Osteoblast (primary cell): ENCODE measurements around the gene DFFB. TPM values are rescaled to one million over a fixed set of nuclear protein-coding genes. Genes with fewer than 3 reads are reported as not detected.

Source experiments
- DNase-seq: peaks from one replicate; pipeline ENCODE4 v3.0.0; 2011; ENCODE audit warnings: low spot score, mixed read lengths; ENCODE audit not compliant: insufficient read length; ENCODE audit errors: missing footprints
- H2AFZ ChIP-seq: 2 replicates; pipeline ENCODE4 v1.6.0; 2011; ENCODE audit warnings: mild to moderate bottlenecking, low read length
- H3K27ac ChIP-seq: 2 replicates; pipeline ENCODE4 v1.5.1; 2011; ENCODE audit warnings: mild to moderate bottlenecking, low read depth, low read length, moderate library complexity
- H3K27me3 ChIP-seq: 2 replicates; pipeline ENCODE4 v1.6.0; 2012; ENCODE audit warnings: mild to moderate bottlenecking, control low read depth, inconsistent platforms, low read length, moderate library complexity; ENCODE audit not compliant: insufficient read depth
- H3K36me3 ChIP-seq: 2 replicates; pipeline ENCODE4 v1.5.1; 2011; ENCODE audit warnings: mild to moderate bottlenecking, low read length, control low read depth, moderate library complexity; ENCODE audit not compliant: insufficient read depth
- H3K4me1 ChIP-seq: 2 replicates; pipeline ENCODE4 v1.5.1; 2011; ENCODE audit warnings: mild to moderate bottlenecking, low read length, control low read depth, moderate library complexity; ENCODE audit not compliant: insufficient read depth
- H3K4me2 ChIP-seq: 2 replicates; pipeline ENCODE4 v1.6.0; 2011; ENCODE audit warnings: mild to moderate bottlenecking, low read length; ENCODE audit not compliant: insufficient read depth
- H3K4me3 ChIP-seq: fragments of 200-600 bp; sonication (generic); 3 replicates; pipeline ENCODE4 v1.5.1; 2012; ENCODE audit warnings: mild to moderate bottlenecking, low read length, inconsistent platforms; ENCODE audit not compliant: insufficient read depth
- H3K79me2 ChIP-seq: 2 replicates; pipeline ENCODE4 v1.6.0; 2012; ENCODE audit warnings: mild to moderate bottlenecking, low read length, control low read depth, inconsistent platforms; ENCODE audit not compliant: insufficient read depth
- H3K9me3 ChIP-seq: 2 replicates; pipeline ENCODE4 v1.5.1; 2011; ENCODE audit warnings: low read depth, low read length, control low read depth
- H4K20me1 ChIP-seq: 2 replicates; pipeline ENCODE4 v1.6.0; 2012; ENCODE audit warnings: mild to moderate bottlenecking, low read length, control low read depth; ENCODE audit not compliant: insufficient read depth
- CTCF ChIP-seq: IDR thresholded peaks from 2 replicates; pipeline ENCODE4 v1.5.1; 2011; ENCODE audit warnings: mild to moderate bottlenecking, low read depth, low read length, moderate library complexity; ENCODE audit errors: extremely low read depth
- total RNA-seq: library from RNA; depleted of rRNA; stranded (reverse); fragments of >200 nt; gene quantifications from 2 replicates; pipeline ENCODE4 v1.2.3, GENCODE V29; 2012

DFFB gene
- total RNA-seq, 1 donor = 5.1 TPM

- H3K4me3 ChIP-seq = no peak overlapping the region
- no peak for TF ChIP-seq CTCF
- peaks cover 38% of the 10 kb centered on the region for H3K36me3 ChIP-seq
- no peaks in the 10 kb centered on the region for H3K9me3 ChIP-seq
- no peak for DNase-seq
- no peaks in the 10 kb centered on the region for H4K20me1 ChIP-seq
- H2AFZ ChIP-seq = no peak overlapping the region
- no peak overlapping the region for H3K27ac ChIP-seq
- no peaks in the 10 kb centered on the region for H3K27me3 ChIP-seq
- no peaks in the 10 kb centered on the region for H3K79me2 ChIP-seq
- H3K4me1 ChIP-seq = no peaks in the 10 kb centered on the region
- no peak overlapping the region for H3K4me2 ChIP-seq
These were observed 25.6 kb upstream of the DFFB start for GRCh38 chr1:3831689-3832088.

GRCh38 chr1:3834701-3835100, 22.6 kb upstream of the DFFB start:
- Histone ChIP-seq H3K79me2 (no peaks in the 10 kb centered on the region), H3K4me1 (no peaks in the 10 kb centered on the region), H3K9me3 (peaks cover 2% of the 10 kb centered on the region), H3K27ac (no peak overlapping the region), H4K20me1 (no peaks in the 10 kb centered on the region), H3K4me3 (no peak overlapping the region), H3K36me3 (peaks cover 57% of the 10 kb centered on the region), H3K4me2 (no peak overlapping the region), H2AFZ (no peak overlapping the region), H3K27me3 (no peaks in the 10 kb centered on the region)
- TF ChIP-seq CTCF = no peak
- DNase-seq = no peak

DNA sequence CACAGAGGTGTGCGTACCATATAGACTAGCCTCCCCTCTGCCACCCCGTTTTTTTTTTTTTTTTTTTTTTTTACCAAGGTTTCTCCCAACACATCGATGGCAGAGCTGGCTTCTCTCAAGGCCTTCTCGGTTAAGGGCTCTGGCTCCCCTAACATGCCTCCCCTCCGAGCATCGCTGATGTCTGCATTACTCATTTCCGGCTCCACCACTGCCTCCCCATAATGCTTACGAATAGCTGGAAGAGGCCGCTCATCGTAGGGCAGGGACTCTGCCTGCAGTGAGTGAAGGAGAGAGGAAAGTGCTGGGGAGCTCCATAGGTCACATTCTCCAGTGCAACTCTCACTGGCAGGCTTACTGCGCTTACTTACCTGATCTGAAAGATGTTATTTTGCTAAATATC, 20.9 kb upstream of the DFFB start:
- Histone ChIP-seq H4K20me1 (no peaks in the 10 kb centered on the region), H3K9me3 (peaks cover 2% of the 10 kb centered on the region), H2AFZ (no peak overlapping the region), H3K27ac (no peak overlapping the region), H3K27me3 (no peaks in the 10 kb centered on the region), H3K4me3 (no peak overlapping the region), H3K4me1 (no peaks in the 10 kb centered on the region), H3K36me3 (peaks cover 51% of the 10 kb centered on the region), H3K4me2 (no peak overlapping the region), H3K79me2 (no peaks in the 10 kb centered on the region)
- no peak for DNase-seq
- TF ChIP-seq CTCF = no peak

DNA sequence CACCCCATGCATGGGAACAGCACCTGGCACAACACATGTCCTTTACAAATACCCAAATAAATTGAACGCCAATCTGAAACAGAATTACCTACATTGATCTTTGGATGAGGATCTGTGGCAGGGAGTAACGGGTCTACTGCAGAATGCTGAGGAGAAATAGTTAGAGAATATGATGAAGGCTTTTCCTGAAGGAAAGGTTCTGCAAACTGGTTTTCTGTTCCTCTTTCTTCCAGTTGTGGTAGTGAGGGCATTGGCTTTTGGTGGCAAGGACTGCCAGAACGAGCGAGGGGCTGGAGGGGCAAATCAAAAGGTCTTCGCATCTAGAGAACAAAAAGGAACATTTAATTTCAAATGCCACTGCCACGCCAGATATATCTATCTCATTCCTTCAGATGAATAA, 20.1 kb upstream of the DFFB start:
- Histone ChIP-seq H4K20me1 (no peaks in the 10 kb centered on the region), H3K4me2 (no peak overlapping the region), H3K36me3 (peaks cover 55% of the 10 kb centered on the region), H3K27ac (no peak overlapping the region), H3K4me1 (no peaks in the 10 kb centered on the region), H3K27me3 (no peaks in the 10 kb centered on the region), H3K4me3 (no peak overlapping the region), H3K79me2 (no peaks in the 10 kb centered on the region), H3K9me3 (peaks cover 2% of the 10 kb centered on the region), H2AFZ (no peak overlapping the region)
- no peak for TF ChIP-seq CTCF
- DNase-seq = no peak
